Nephron (organoid): ENCODE data around the gene HIPK2.

Source experiments
- H3K27ac Mint-ChIP-seq, 3 experiments: 2 replicates each; pipeline ENCODE4 v1.8.0; 2020; ENCODE audit warnings: mixed read lengths in 3 of 3, mild to moderate bottlenecking in 2 of 3, moderate library complexity in 1 of 3
- H3K27me3 Mint-ChIP-seq: 2 replicates; pipeline ENCODE4 v1.8.0; 2021; ENCODE audit warnings: low read depth, mild to moderate bottlenecking, moderate library complexity, mixed read lengths
- H3K36me3 Mint-ChIP-seq: 2 replicates; pipeline ENCODE4 v1.8.0; 2020; ENCODE audit warnings: low read depth, mixed read lengths
- H3K4me1 Mint-ChIP-seq: 2 replicates; pipeline ENCODE4 v1.8.0; 2020; ENCODE audit warnings: mixed read lengths
- H3K4me3 Mint-ChIP-seq, 3 experiments: 2 replicates each; pipeline ENCODE4 v1.8.0; 2020; ENCODE audit warnings: mild to moderate bottlenecking in 3 of 3, mixed read lengths in 3 of 3, moderate library complexity in 2 of 3
- H3K9me3 Mint-ChIP-seq: 2 replicates; pipeline ENCODE4 v1.8.0; 2020; ENCODE audit warnings: mixed read lengths
- TF ChIP-seq, protein P1 (sequence below), 3 experiments: fragments of 200-600 bp; sonication (generic); IDR thresholded peaks; one replicate each; pipeline ENCODE4 v1.5.0; 2021; ENCODE audit warnings: antibody characterized with exemption in 3 of 3; ENCODE audit not compliant: unreplicated experiment in 3 of 3

HIPK2 gene

DNA sequence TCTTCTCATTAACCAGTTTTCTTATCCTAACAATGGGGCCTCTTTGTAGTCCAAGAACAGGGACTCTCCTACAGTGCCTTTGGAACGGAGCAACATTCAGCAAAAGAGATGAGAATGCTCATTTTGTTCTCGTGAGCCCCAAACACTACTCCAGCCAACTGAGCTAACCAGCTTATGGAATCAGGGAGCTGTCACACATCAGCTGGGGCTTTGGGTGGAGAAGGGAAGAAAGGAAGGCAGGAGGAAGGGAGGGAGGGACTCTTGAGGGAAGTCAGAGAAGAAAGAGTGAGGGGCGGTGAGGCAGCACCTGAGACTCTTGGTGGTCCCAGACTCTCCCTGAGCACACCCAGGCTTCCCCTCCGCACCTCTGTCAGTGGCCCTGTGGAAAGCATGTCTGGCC lies 131.2 kb downstream of the HIPK2 start:
- Mint-ChIP-seq H3K9me3 (no peaks in the 10 kb centered on the region), H3K4me1 (peaks cover 51% of the 10 kb centered on the region), H3K36me3 (peaks cover 15% of the 10 kb centered on the region), H3K27me3 (no peaks in the 10 kb centered on the region), H3K27ac (peak overlapping the region in 1 of 3 experiments; percentile 10), H3K4me3 (no peak overlapping the region)
- TF ChIP-seq, protein P1, sequence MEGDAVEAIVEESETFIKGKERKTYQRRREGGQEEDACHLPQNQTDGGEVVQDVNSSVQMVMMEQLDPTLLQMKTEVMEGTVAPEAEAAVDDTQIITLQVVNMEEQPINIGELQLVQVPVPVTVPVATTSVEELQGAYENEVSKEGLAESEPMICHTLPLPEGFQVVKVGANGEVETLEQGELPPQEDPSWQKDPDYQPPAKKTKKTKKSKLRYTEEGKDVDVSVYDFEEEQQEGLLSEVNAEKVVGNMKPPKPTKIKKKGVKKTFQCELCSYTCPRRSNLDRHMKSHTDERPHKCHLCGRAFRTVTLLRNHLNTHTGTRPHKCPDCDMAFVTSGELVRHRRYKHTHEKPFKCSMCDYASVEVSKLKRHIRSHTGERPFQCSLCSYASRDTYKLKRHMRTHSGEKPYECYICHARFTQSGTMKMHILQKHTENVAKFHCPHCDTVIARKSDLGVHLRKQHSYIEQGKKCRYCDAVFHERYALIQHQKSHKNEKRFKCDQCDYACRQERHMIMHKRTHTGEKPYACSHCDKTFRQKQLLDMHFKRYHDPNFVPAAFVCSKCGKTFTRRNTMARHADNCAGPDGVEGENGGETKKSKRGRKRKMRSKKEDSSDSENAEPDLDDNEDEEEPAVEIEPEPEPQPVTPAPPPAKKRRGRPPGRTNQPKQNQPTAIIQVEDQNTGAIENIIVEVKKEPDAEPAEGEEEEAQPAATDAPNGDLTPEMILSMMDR (IDR thresholded peaks at IDR 0.05; ENCODE audit: unreplicated experiment in 3 of 3): no peak

DNA sequence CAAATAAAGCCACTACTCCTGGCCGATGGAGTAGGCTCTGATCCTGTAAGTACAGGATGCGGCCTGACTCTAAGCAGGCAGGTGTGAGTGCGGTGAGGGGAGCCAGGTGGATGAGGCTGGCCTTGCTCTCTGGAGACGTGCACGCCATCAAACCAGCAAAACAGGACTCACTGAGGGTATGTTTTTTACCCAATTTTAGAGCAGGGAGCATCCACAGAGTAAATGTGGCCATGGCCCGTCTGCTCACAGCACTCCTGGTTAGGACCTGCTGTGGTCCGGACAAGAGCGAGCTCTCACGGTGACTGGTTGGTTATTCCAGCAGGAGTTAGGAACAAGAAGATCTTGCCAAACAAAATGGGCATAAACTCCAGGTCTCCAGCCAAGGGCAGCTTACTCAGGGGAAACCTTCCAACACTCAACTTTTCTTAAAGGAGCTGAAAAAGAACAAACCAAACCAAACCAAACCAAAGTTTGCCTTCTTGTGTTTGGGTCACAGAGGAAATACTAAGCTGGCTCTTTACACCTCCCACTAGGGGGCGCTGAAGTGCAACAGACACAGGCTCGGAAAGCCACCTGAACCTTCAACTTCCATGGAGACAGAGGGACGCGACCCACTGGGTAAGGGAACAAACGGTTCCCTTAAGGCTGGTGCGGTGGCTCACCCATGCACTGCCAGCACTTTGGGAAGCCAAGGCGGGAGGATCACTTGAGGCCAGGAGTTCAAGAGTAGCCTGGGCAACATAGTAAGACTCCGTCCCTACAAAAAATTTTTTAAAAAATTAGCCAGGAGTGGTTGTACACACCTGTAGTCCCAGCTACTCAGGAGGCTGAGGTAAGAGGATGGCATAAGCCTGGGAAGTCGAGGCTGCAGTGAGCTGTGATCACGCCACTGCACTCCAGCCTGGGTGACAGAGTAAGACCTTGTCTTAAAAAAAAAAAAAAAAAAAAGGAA lies 131.9 kb downstream of the HIPK2 start:
- TF ChIP-seq, protein P1 (IDR thresholded peaks at IDR 0.05; ENCODE audit: unreplicated experiment in 3 of 3): peak; percentile 79 to 85 (median 82)
- peaks cover 15% of the 10 kb centered on the region for H3K36me3 Mint-ChIP-seq
- no peaks in the 10 kb centered on the region for H3K27me3 Mint-ChIP-seq
- peaks cover 44% of the 10 kb centered on the region for H3K4me1 Mint-ChIP-seq
- no peak overlapping the region for H3K4me3 Mint-ChIP-seq
- no peaks in the 10 kb centered on the region for H3K9me3 Mint-ChIP-seq
- peak overlapping the region; percentile 10 to 80 (median 71) for H3K27ac Mint-ChIP-seq

DNA sequence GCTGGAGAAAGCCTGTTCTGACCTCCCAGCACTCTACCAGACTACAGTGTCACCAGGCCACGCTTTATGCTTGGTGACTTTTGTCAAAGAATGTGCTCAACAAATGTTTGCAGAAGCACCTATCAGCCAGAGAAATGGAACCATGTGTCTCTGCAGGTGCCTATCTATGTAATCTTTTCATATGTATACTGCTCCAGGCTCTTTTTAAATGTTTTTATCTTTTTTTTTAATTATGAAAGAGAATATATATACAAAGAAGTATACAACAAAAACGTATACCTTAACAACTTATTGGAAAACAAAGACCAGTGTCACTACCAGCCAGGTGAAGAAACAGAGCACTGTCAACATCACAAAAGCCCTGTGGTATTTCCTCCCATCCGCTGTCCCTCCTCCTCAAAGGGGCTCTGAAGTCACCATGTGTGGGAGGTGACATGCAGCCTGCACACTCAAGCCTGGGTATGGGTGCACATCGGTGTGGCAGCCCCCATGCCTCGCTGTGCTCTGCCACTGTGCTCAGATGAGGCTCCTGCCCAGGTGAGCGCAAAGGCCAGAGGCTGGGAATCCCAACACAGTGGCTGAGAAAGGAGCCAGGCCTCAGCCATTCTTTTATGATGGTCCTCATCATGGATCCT lies 133.7 kb downstream of the HIPK2 start:
- Mint-ChIP-seq H3K27me3 (no peaks in the 10 kb centered on the region), H3K27ac (peak overlapping the region; percentile 22 to 76 (median 42)), H3K36me3 (peaks cover 23% of the 10 kb centered on the region), H3K9me3 (no peaks in the 10 kb centered on the region), H3K4me3 (no peak overlapping the region), H3K4me1 (peaks cover 30% of the 10 kb centered on the region)
- TF ChIP-seq, protein P1 (IDR thresholded peaks at IDR 0.05; ENCODE audit: unreplicated experiment in 3 of 3): no peak

DNA sequence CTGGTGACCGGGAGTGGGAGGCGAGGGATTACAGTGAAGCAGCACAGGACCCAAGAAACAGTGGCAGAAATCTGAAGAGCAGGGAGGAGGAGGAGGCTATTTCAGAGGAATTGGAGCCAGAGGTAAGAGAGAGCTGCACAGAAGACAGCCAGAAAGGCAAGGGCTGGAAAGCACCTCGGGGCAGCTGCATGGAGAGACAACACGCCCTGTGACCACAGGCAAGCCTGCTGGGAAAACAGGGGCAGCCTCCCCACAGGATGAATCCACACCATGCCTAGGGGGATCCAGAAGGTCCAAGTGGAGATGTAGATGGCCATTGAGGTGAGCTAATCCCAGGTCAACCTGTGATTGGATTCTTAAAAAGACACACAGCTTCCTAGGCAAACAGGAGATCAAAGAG lies 135.5 kb downstream of the HIPK2 start:
- peaks cover 33% of the 10 kb centered on the region for H3K36me3 Mint-ChIP-seq
- no peaks in the 10 kb centered on the region for H3K9me3 Mint-ChIP-seq
- H3K4me1 Mint-ChIP-seq: peaks cover 14% of the 10 kb centered on the region
- H3K4me3 Mint-ChIP-seq: peak overlapping the region in 1 of 3 experiments; percentile 5
- H3K27me3 Mint-ChIP-seq: no peaks in the 10 kb centered on the region
- TF ChIP-seq, protein P1 (IDR thresholded peaks at IDR 0.05; ENCODE audit: unreplicated experiment in 3 of 3): no peak
- peak overlapping the region in 2 of 3 experiments; percentile 31 to 59 for H3K27ac Mint-ChIP-seq

DNA sequence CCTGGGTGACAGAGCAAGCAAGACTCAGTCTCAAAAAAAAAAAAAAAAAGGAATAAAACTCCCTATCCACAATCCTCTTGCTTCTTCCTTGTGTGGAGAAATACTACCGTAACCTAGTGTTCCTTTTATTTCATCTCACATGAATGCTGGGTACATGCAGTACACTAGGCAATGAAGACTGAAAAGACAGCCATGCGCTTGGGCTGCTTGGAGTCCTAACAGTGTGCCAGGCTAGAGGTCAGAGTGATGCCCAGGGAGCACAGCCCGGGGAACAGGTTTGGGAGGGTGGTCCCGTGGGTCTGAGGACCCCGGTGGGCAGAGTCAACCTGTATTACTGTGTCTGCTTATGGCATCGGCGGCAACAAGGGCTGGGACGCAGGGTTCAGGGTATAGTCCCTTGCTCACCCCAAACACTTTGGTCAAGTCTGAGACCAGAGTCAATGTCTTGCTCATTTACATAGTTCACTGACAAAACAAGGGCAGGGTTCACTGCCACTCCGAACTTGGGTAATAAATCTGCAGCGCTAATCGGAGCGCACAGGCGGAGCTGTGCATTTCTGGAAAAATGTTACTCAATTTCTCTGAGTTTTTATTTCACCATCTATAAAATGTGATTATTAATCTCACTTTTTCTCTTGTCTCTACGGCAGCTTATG lies 136.3 kb downstream of the HIPK2 start:
- Mint-ChIP-seq H3K9me3 (no peaks in the 10 kb centered on the region), H3K36me3 (peaks cover 41% of the 10 kb centered on the region), H3K4me3 (no peak overlapping the region), H3K27ac (peak overlapping the region in 2 of 3 experiments; percentile 59 to 72), H3K4me1 (peaks cover 13% of the 10 kb centered on the region), H3K27me3 (no peaks in the 10 kb centered on the region)
- TF ChIP-seq, protein P1 (IDR thresholded peaks at IDR 0.05; ENCODE audit: unreplicated experiment in 3 of 3): no peak
